HEK293 (cell line): ENCODE measurements around the gene PCLO.
A peak's percentile ranks its signal among the peaks of the same experiment; 100 is the strongest.

Experiments
- CTCF ChIA-PET: fragments of 350-600 bp; formaldehyde crosslinking; extraction: SDS; loops from one replicate; lab custom pipeline; 2021; ENCODE audit warnings: antibody characterized with exemption; lab: Yijun Ruan, JAX
- POLR2A ChIA-PET: fragments of 300-600 bp; formaldehyde crosslinking; extraction: SDS; loops from one replicate; lab custom pipeline; 2020; ENCODE audit warnings: antibody characterized with exemption, inconsistent platforms; lab: Yijun Ruan, JAX
- H3K27ac ChIP-seq: fragments of 200-500 bp; sonication (Bioruptor generic); 2 replicates; pipeline ENCODE4 v1.5.1; 2014; ENCODE audit warnings: low read depth, low read length, control low read depth, inconsistent platforms; ENCODE audit errors: extremely low read depth
- H3K36me3 ChIP-seq, 2 experiments: fragments of 200-500 bp in 1 of 2; sonication (Bioruptor generic) in 1 of 2; 1 replicate in 1 of 2; 2 replicates in 1 of 2; pipeline ENCODE4 v1.5.1; 2014 to 2017; ENCODE audit warnings: inconsistent platforms in 2 of 2, low read length in 2 of 2; ENCODE audit not compliant: control insufficient read depth in 2 of 2, insufficient read depth in 1 of 2
- H3K4me1 ChIP-seq: fragments of 200-500 bp; sonication (Bioruptor generic); 2 replicates; pipeline ENCODE4 v1.5.1; 2014; ENCODE audit warnings: mild to moderate bottlenecking, low read length, inconsistent platforms; ENCODE audit not compliant: control insufficient read depth, insufficient read depth
- H3K4me3 ChIP-seq: 2 replicates; pipeline ENCODE4 v1.5.1; 2011; ENCODE audit warnings: low read depth, mild to moderate bottlenecking, control low read depth, low read length, moderate library complexity
- H3K9me3 ChIP-seq: fragments of 200-500 bp; sonication (Bioruptor generic); 2 replicates; pipeline ENCODE4 v1.5.1; 2014; ENCODE audit warnings: low read depth, low read length, inconsistent platforms; ENCODE audit not compliant: control insufficient read depth, insufficient read depth
- FEZF1 ChIP-seq: fragments of 450-650 bp; formaldehyde crosslinking; IDR thresholded peaks from 2 replicates; pipeline ENCODE4 v1.5.1; 2016; ENCODE audit warnings: missing biosample characterization, missing genetic modification characterization
- GLI2 ChIP-seq: fragments of 450-650 bp; formaldehyde crosslinking; IDR thresholded peaks from 2 replicates; pipeline ENCODE4; 2017; ENCODE audit warnings: missing biosample characterization, missing genetic modification characterization, low read depth, borderline replicate concordance
- GLIS2 ChIP-seq: fragments of 450-650 bp; formaldehyde crosslinking; IDR thresholded peaks from 2 replicates; pipeline ENCODE4 v1.5.1; 2016; ENCODE audit warnings: missing biosample characterization, missing genetic modification characterization
- HOXA7 ChIP-seq: sonication (generic); formaldehyde crosslinking; IDR thresholded peaks from 2 replicates; pipeline ENCODE4 v1.8.1; 2022; ENCODE audit warnings: missing genetic modification reagents, borderline replicate concordance
- KLF1 ChIP-seq: fragments of 450-650 bp; formaldehyde crosslinking; IDR thresholded peaks from 2 replicates; pipeline ENCODE4 v1.5.1; 2016; ENCODE audit warnings: missing biosample characterization, missing genetic modification characterization
- SCRT2 ChIP-seq: fragments of 450-650 bp; formaldehyde crosslinking; IDR thresholded peaks from 2 replicates; pipeline ENCODE4 v1.5.1; 2016; ENCODE audit warnings: missing biosample characterization, missing genetic modification characterization
- SETDB1 ChIP-seq: IDR thresholded peaks from one replicate; pipeline ENCODE4 v1.6.1; 2017; ENCODE audit warnings: mild to moderate bottlenecking, low read length, moderate library complexity, mixed read lengths; ENCODE audit not compliant: insufficient read length
- ZFP41 ChIP-seq: fragments of 450-650 bp; formaldehyde crosslinking; IDR thresholded peaks from 2 replicates; pipeline ENCODE4 v1.5.1; 2016; ENCODE audit warnings: missing biosample characterization, missing genetic modification characterization, borderline replicate concordance
- ZNF121 ChIP-seq: fragments of 450-650 bp; formaldehyde crosslinking; IDR thresholded peaks from 2 replicates; pipeline ENCODE4 v1.5.1; 2016; ENCODE audit warnings: missing biosample characterization, missing genetic modification characterization
- ZNF214 ChIP-seq: fragments of 450-650 bp; formaldehyde crosslinking; IDR thresholded peaks from 2 replicates; pipeline ENCODE4 v1.5.1; 2017; ENCODE audit warnings: missing biosample characterization, mild to moderate bottlenecking, missing genetic modification characterization, borderline replicate concordance
- ZNF391 ChIP-seq: fragments of 450-650 bp; formaldehyde crosslinking; IDR thresholded peaks from 2 replicates; pipeline ENCODE4 v1.5.1; 2016; ENCODE audit warnings: low read depth, missing biosample characterization, missing genetic modification characterization, borderline replicate concordance
- ZNF416 ChIP-seq: fragments of 450-650 bp; formaldehyde crosslinking; IDR thresholded peaks from 2 replicates; pipeline ENCODE4 v1.5.1; 2016; ENCODE audit warnings: missing biosample characterization, missing genetic modification characterization
- ZNF426 ChIP-seq: fragments of 450-650 bp; formaldehyde crosslinking; IDR thresholded peaks from 2 replicates; pipeline ENCODE4 v1.5.1; 2017; ENCODE audit warnings: missing biosample characterization, missing genetic modification characterization, mild to moderate bottlenecking, inconsistent platforms, moderate library complexity
- ZNF544 ChIP-seq: fragments of 450-650 bp; formaldehyde crosslinking; IDR thresholded peaks from 2 replicates; pipeline ENCODE4 v1.5.0; 2017; ENCODE audit warnings: missing biosample characterization, missing genetic modification characterization
- ZNF624 ChIP-seq: fragments of 450-650 bp; formaldehyde crosslinking; IDR thresholded peaks from 2 replicates; pipeline ENCODE4 v1.5.1; 2017; ENCODE audit warnings: missing biosample characterization, missing genetic modification characterization
- ZNF645 ChIP-seq: fragments of 450-650 bp; formaldehyde crosslinking; IDR thresholded peaks from 2 replicates; pipeline ENCODE4; 2016; ENCODE audit warnings: missing biosample characterization, missing genetic modification characterization
- ZNF654 ChIP-seq: fragments of 450-650 bp; formaldehyde crosslinking; IDR thresholded peaks from 2 replicates; pipeline ENCODE4 v1.5.1; 2016; ENCODE audit warnings: low read depth, missing biosample characterization, missing genetic modification characterization
- ZNF792 ChIP-seq: fragments of 450-650 bp; formaldehyde crosslinking; IDR thresholded peaks from 2 replicates; pipeline ENCODE4 v1.5.1; 2016; ENCODE audit warnings: missing biosample characterization, missing genetic modification characterization
- TF ChIP-seq, protein P1 (sequence below): fragments of 450-650 bp; formaldehyde crosslinking; IDR thresholded peaks from 2 replicates; pipeline ENCODE4 v1.5.1; 2016; ENCODE audit warnings: missing biosample characterization, missing genetic modification characterization

The PCLO gene

DNA sequence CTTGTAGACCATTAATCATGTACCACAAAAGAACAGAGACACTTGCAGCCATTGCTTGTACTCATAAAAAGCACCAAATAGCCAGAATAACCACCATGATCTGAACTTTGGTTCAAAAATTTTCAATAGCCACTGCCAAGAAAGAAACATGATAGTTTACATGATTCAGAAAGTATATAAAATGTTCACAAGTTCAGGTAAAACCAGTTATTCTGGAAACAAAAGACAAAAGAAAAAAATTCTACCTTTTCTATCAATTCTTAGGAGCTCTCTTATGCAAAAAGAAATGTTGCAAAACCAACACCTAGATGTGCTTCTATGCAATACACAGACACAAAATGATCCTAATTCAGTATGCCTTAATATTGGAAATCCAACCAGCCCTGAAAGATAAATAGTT is 108.7 kb downstream of the PCLO start (continued):
- TF ChIP-seq ZFP41 (tag by site-specific recombination) (no peak), SETDB1 (no peak), ZNF544 (tag by site-specific recombination) (no peak), ZNF391 (tag by site-specific recombination) (no peak), ZNF624 (tag by site-specific recombination) (no peak), ZNF416 (tag by site-specific recombination) (no peak), ZNF654 (no peak)
- TF ChIP-seq, all 188 proteins: peak for 0

- H3K9me3 ChIP-seq: no peaks in the 10 kb centered on the region
- CTCF ChIA-PET: no interaction called here
- no peaks in the 10 kb centered on the region for H3K36me3 ChIP-seq
- H3K27ac ChIP-seq: no peak overlapping the region
- no peaks in the 10 kb centered on the region for H3K4me1 ChIP-seq
- TF ChIP-seq GLI2 (tag by site-specific recombination) (no peak), ZNF426 (no peak), ZNF792 (no peak), ZNF645 (tag by site-specific recombination) (no peak), GLIS2 (tag by site-specific recombination) (no peak), KLF1 (tag by site-specific recombination) (no peak)
- POLR2A ChIA-PET: no interaction called here
- H3K4me3 ChIP-seq: no peak overlapping the region
These were observed 122.2 kb downstream of the PCLO start for GRCh38 chr7:83040484-83040883.

- Histone ChIP-seq H3K4me3 (no peak overlapping the region), H3K36me3 (no peaks in the 10 kb centered on the region), H3K4me1 (no peaks in the 10 kb centered on the region), H3K9me3 (no peaks in the 10 kb centered on the region), H3K27ac (no peak overlapping the region)
- CTCF ChIA-PET: interaction anchor here (0.7 kb wide), 1 partner anchor 622 kb away, joined by 3 read pairs; no protein-coding TSS in a partner anchor
- POLR2A ChIA-PET: no interaction called here
- TF ChIP-seq FEZF1 (tag by site-specific recombination) (peak; percentile 25; the same call in 1 of the 2 replicates), ZNF214 (tag by site-specific recombination) (no peak), HOXA7 (CRISPR knock-in tag) (no peak), ZNF121 (tag by site-specific recombination) (no peak)
These were observed 123.9 kb downstream of the PCLO start for GRCh38 chr7:83038787-83039186.

- ChIA-PET CTCF (no interaction called here), POLR2A (no interaction called here)
- Histone ChIP-seq H3K4me3 (no peak overlapping the region), H3K4me1 (no peaks in the 10 kb centered on the region), H3K27ac (no peak overlapping the region), H3K36me3 (no peaks in the 10 kb centered on the region), H3K9me3 (no peaks in the 10 kb centered on the region)
- TF ChIP-seq SCRT2 (tag by site-specific recombination): no peak
- TF ChIP-seq, protein P1, sequence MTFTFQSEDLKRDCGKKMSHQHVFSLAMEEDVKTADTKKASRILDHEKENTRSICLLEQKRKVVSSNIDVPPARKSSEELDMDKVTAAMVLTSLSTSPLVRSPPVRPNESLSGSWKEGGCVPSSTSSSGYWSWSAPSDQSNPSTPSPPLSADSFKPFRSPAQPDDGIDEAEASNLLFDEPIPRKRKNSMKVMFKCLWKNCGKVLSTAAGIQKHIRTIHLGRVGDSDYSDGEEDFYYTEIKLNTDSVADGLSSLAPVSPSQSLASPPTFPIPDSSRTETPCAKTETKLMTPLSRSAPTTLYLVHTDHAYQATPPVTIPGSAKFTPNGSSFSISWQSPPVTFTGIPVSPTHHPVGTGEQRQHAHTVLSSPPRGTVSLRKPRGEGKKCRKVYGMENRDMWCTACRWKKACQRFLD (tag by site-specific recombination): no peak
These were observed 125.8 kb downstream of the PCLO start for GRCh38 chr7:83036721-83037380.
